ENCODE data around the gene RNF138. TPM values are rescaled to one million over a fixed set of nuclear protein-coding genes. Genes with fewer than 3 reads are reported as not detected.

The RNF138 gene
- total RNA-seq, 1 experiment from 2014 or later = 73.5 TPM

DNA sequence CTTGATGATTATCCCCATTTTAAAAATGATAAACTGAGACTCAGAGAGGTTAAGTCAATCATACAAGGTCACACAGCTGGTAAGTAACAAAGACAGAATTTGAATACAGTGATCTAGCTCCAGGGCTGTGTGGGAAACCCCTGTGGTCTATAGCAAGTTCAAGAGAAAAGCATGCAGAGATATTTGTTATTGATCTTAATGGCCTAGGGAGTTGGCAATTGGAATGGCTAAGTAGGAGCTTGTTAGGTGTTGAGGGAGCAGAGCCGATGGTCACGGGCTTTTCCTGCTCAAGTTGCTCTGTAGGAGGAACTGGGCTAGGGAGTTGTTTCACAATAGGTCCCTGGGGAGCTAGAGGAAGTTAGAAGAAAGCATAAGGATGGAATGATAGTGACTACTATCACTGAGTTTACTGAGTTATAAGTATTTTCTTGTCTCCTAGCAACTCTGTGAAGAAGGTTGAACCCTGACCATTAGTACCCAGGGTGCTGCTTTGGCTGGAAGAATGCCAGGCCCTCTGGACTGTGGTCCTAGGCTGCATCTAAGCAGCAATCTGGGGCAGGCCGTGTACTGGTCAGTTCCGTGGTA is 43.1 kb upstream of the RNF138 start:
- H2BK5ac ChIP-seq (ENCODE audit: insufficient read length, low read length) = no peak overlapping the region
- H3T11ph ChIP-seq (ENCODE audit: low read length) = no peak overlapping the region
- Mint-ChIP-seq H3K4me3 (no peak overlapping the region), H3K9me3 (peaks cover 0 to 2% of the 10 kb centered on the region in 2 experiments; a peak in 2 of 5 replicates), H3K36me3 (ENCODE audit: insufficient read depth in 1 of 3, low read depth in 3 of 3) (peaks cover 11 to 20% (median 19%) of the 10 kb centered on the region in 3 experiments; a peak in 6 of 7 replicates), H3K4me1 (peaks cover 3 to 4% of the 10 kb centered on the region in 2 experiments), H3K27me3 (ENCODE audit: low read depth) (no peaks in the 10 kb centered on the region), H3K27ac (peak overlapping the region in 2 of 3 experiments; percentile 32 to 46; a peak in 4 of 7 replicates)
- no peak overlapping the region for H3K14ac ChIP-seq (ENCODE audit: insufficient read depth, low read length)
- no peak overlapping the region for H3K56ac ChIP-seq (ENCODE audit: insufficient read length, low read depth, low read length)
- H3K79me2 ChIP-seq (ENCODE audit: insufficient read depth, low read length) = no peaks in the 10 kb centered on the region
- no peak overlapping the region for H2AFZ ChIP-seq (ENCODE audit: low read length)
- no peak for DNase-seq
- H4K5ac ChIP-seq (ENCODE audit: insufficient read length, low read depth, low read length) = no peak overlapping the region
- no peaks in the 10 kb centered on the region for H3K4me1 ChIP-seq (ENCODE audit: insufficient read depth, low read length)
- H4K91ac ChIP-seq (ENCODE audit: insufficient read length, low read depth, low read length) = no peak overlapping the region
- no peak overlapping the region for H3K4ac ChIP-seq (ENCODE audit: low read depth, low read length)
- H2BK120ac ChIP-seq (ENCODE audit: low read depth, low read length, poor library complexity, severe bottlenecking) = no peak overlapping the region
- H3K4me2 ChIP-seq (ENCODE audit: insufficient read depth, insufficient read length, low read length) = no peak overlapping the region
- no peak overlapping the region for H2AK5ac ChIP-seq (ENCODE audit: insufficient read length, low read length)
- H3K27ac ChIP-seq (ENCODE audit: insufficient read length, low read depth, low read length) = no peak overlapping the region
- WGBS (ENCODE audit: extremely low coverage, insufficient read length, low lambda C conversion rate) = no CpG with 5 or more reads among the region's 4 CpGs
- H3K9ac ChIP-seq (ENCODE audit: extremely low read depth, insufficient read length, low read length) = no peak overlapping the region
- no peaks in the 10 kb centered on the region for H3K27me3 ChIP-seq (ENCODE audit: insufficient read depth, low read length)
- TF ChIP-seq, protein P1, sequence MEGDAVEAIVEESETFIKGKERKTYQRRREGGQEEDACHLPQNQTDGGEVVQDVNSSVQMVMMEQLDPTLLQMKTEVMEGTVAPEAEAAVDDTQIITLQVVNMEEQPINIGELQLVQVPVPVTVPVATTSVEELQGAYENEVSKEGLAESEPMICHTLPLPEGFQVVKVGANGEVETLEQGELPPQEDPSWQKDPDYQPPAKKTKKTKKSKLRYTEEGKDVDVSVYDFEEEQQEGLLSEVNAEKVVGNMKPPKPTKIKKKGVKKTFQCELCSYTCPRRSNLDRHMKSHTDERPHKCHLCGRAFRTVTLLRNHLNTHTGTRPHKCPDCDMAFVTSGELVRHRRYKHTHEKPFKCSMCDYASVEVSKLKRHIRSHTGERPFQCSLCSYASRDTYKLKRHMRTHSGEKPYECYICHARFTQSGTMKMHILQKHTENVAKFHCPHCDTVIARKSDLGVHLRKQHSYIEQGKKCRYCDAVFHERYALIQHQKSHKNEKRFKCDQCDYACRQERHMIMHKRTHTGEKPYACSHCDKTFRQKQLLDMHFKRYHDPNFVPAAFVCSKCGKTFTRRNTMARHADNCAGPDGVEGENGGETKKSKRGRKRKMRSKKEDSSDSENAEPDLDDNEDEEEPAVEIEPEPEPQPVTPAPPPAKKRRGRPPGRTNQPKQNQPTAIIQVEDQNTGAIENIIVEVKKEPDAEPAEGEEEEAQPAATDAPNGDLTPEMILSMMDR (conservative IDR thresholded peaks at IDR 0.05) = no peak
- no peak overlapping the region for H2BK12ac ChIP-seq (ENCODE audit: insufficient read length, low read depth, low read length)
- no peak overlapping the region for H2BK20ac ChIP-seq (ENCODE audit: low read depth, low read length, poor library complexity, severe bottlenecking)
- H2BK15ac ChIP-seq (ENCODE audit: low read depth, low read length) = no peak overlapping the region
- no peaks in the 10 kb centered on the region for H3K9me3 ChIP-seq (ENCODE audit: control insufficient read depth, low read depth, low read length)
- H4K8ac ChIP-seq (replicated peaks; ENCODE audit: insufficient read length, low read depth, low read length) = no peak overlapping the region
- no peaks in the 10 kb centered on the region for H3K79me1 ChIP-seq (ENCODE audit: insufficient read depth, low read depth, low read length, poor library complexity, severe bottlenecking)
- no peak overlapping the region for H3K23ac ChIP-seq (ENCODE audit: insufficient read length, low read depth, low read length)
- no peaks in the 10 kb centered on the region for H3K23me2 ChIP-seq (ENCODE audit: insufficient read length, low read depth, low read length, poor library complexity, severe bottlenecking)
- no peak overlapping the region for H3K18ac ChIP-seq (ENCODE audit: insufficient read length, low read depth, low read length)
- no peaks in the 10 kb centered on the region for H4K20me1 ChIP-seq (ENCODE audit: control insufficient read depth, insufficient read depth, insufficient read length)
